Measurements from ENCODE around the gene BOD1. TPM values are rescaled to one million over a fixed set of nuclear protein-coding genes. Genes with fewer than 3 reads are reported as not detected.

Gene BOD1
- total and polyA plus RNA-seq, 10 of the 15 experiments (the other 5 are each of a cell fraction or from before 2014, with no cell fraction given), result 14.1 to 35.8 (median 29.6) TPM

DNA sequence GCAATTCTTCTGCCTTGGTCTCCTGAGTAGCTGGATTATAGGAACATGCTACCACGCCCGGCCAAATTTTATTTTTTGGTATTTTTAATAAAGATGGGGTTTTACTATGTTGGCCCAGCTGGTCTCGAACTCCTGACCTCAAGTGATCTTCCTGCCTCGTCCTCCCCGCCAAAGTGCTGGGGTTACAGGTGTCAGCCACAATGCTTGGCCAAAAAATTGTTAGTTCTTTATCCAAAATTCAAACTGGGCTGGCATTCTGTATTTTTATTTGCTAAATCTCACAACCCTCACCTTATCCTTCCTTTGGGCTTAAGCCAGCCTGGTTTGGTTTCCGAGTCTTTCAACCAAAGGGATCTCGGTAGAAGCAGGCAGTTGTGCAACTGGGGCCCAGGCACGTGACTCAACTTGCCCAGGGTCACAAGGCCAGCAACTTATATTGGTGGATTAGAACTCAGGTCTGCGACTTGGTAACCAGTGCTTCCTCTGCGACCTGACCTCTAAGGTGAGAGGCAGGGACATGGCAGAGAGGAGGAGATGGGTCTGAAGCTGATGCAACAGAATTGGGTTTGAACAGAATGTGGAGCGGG, 26.5 kb upstream of the BOD1 start:
- no peak overlapping the region for H3K9ac ChIP-seq (ENCODE audit: control insufficient read depth, insufficient read depth, low read length)
- FAIRE-seq (no peak), ATAC-seq (no peak), DNase-seq (ENCODE audit: low read depth, low spot score) (no peak)
- no peaks in the 10 kb centered on the region for H3K27me3 ChIP-seq (replicated peaks in 1 of 2; ENCODE audit: control insufficient read depth in 2 of 2, insufficient read depth in 2 of 2, low read length in 1 of 2)
- peaks cover 12% of the 10 kb centered on the region for H3K4me1 ChIP-seq (ENCODE audit: control insufficient read depth, insufficient read depth, low read length)
- ChIA-PET SMC1A (ENCODE audit: uncharacterized antibody, unreplicated experiment) (interaction anchor here (1.0 to 1.6 kb wide), 3 partner anchors 10 to 290 kb away, joined by 3 to 4 read pairs (median 3); no protein-coding TSS in a partner anchor), CTCF (interaction anchor here (0.7 to 1.8 kb wide), 7 partner anchors 13 to 681 kb away, joined by 3 to 7 read pairs (median 3); partner anchors contain the start of gene BOD1), POLR2A (no interaction called here), RAD21 (ENCODE audit: unreplicated experiment) (interaction anchor here (1.1 to 1.4 kb wide), 2 partner anchors 10 to 144 kb away, joined by 3 to 5 read pairs; no protein-coding TSS in a partner anchor)
- BruUV-seq (replicated peaks), result no TSS peak
- H3K4me2 ChIP-seq (ENCODE audit: control insufficient read depth, insufficient read depth), result no peak overlapping the region
- no peaks in the 10 kb centered on the region for H3K9me3 ChIP-seq (replicated peaks; ENCODE audit: control insufficient read depth, insufficient read depth, low read length)
- intact Hi-C loops (cut with micrococcal nuclease; ENCODE audit: unreplicated experiment), result no loop called here
- 79% methylated on average over 11 of the region's 11 CpGs for WGBS (ENCODE audit: insufficient coverage, insufficient replicate concordance, low lambda C conversion rate, missing lambda C conversion rate)
- in situ Hi-C loops (cut with MboI), result no loop called here
- no peaks in the 10 kb centered on the region for H3K79me2 ChIP-seq (ENCODE audit: control insufficient read depth, insufficient read depth, low read length)
- no peaks in the 10 kb centered on the region for H3K36me3 ChIP-seq (ENCODE audit: control insufficient read depth in 2 of 2, insufficient read depth in 2 of 2, low read length in 1 of 2)
- H3K4me3 ChIP-seq, result no peak overlapping the region
- no peak overlapping the region for H2AFZ ChIP-seq (ENCODE audit: control insufficient read depth, low read depth, low read length)
- no peak overlapping the region for H3K27ac ChIP-seq (ENCODE audit: control insufficient read depth, insufficient read depth)
- TF ChIP-seq, protein P1, sequence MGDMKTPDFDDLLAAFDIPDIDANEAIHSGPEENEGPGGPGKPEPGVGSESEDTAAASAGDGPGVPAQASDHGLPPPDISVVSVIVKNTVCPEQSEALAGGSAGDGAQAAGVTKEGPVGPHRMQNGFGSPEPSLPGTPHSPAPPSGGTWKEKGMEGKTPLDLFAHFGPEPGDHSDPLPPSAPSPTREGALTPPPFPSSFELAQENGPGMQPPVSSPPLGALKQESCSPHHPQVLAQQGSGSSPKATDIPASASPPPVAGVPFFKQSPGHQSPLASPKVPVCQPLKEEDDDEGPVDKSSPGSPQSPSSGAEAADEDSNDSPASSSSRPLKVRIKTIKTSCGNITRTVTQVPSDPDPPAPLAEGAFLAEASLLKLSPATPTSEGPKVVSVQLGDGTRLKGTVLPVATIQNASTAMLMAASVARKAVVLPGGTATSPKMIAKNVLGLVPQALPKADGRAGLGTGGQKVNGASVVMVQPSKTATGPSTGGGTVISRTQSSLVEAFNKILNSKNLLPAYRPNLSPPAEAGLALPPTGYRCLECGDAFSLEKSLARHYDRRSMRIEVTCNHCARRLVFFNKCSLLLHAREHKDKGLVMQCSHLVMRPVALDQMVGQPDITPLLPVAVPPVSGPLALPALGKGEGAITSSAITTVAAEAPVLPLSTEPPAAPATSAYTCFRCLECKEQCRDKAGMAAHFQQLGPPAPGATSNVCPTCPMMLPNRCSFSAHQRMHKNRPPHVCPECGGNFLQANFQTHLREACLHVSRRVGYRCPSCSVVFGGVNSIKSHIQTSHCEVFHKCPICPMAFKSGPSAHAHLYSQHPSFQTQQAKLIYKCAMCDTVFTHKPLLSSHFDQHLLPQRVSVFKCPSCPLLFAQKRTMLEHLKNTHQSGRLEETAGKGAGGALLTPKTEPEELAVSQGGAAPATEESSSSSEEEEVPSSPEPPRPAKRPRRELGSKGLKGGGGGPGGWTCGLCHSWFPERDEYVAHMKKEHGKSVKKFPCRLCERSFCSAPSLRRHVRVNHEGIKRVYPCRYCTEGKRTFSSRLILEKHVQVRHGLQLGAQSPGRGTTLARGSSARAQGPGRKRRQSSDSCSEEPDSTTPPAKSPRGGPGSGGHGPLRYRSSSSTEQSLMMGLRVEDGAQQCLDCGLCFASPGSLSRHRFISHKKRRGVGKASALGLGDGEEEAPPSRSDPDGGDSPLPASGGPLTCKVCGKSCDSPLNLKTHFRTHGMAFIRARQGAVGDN (IDR thresholded peaks at IDR 0.05), result no peak
- TF ChIP-seq BMI1 (IDR thresholded peaks at IDR 0.05; ENCODE audit: borderline replicate concordance) (no peak), RCOR1 (conservative IDR thresholded peaks at IDR 0.05; ENCODE audit: low read depth, low read length) (no peak), NFYB (IDR thresholded peaks at IDR 0.05; ENCODE audit: insufficient read depth, low read depth, low read length) (no peak), SMAD5 (IDR thresholded peaks at IDR 0.05; ENCODE audit: low read depth) (no peak), RAD21 (IDR thresholded peaks at IDR 0.05; ENCODE audit: insufficient read depth, low read depth, low read length) (no peak), TAF1 (IDR thresholded peaks at IDR 0.05; ENCODE audit: borderline replicate concordance, low read depth, low read length) (no peak), LARP7 (IDR thresholded peaks at IDR 0.05) (no peak), NR2F1 (conservative IDR thresholded peaks at IDR 0.05) (no peak), BRCA1 (IDR thresholded peaks at IDR 0.05; ENCODE audit: low read depth, low read length) (no peak)
- TF ChIP-seq, protein P2, sequence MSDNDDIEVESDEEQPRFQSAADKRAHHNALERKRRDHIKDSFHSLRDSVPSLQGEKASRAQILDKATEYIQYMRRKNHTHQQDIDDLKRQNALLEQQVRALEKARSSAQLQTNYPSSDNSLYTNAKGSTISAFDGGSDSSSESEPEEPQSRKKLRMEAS (IDR thresholded peaks at IDR 0.05; ENCODE audit: low read depth, low read length), result no peak
- TF ChIP-seq, protein P3, sequence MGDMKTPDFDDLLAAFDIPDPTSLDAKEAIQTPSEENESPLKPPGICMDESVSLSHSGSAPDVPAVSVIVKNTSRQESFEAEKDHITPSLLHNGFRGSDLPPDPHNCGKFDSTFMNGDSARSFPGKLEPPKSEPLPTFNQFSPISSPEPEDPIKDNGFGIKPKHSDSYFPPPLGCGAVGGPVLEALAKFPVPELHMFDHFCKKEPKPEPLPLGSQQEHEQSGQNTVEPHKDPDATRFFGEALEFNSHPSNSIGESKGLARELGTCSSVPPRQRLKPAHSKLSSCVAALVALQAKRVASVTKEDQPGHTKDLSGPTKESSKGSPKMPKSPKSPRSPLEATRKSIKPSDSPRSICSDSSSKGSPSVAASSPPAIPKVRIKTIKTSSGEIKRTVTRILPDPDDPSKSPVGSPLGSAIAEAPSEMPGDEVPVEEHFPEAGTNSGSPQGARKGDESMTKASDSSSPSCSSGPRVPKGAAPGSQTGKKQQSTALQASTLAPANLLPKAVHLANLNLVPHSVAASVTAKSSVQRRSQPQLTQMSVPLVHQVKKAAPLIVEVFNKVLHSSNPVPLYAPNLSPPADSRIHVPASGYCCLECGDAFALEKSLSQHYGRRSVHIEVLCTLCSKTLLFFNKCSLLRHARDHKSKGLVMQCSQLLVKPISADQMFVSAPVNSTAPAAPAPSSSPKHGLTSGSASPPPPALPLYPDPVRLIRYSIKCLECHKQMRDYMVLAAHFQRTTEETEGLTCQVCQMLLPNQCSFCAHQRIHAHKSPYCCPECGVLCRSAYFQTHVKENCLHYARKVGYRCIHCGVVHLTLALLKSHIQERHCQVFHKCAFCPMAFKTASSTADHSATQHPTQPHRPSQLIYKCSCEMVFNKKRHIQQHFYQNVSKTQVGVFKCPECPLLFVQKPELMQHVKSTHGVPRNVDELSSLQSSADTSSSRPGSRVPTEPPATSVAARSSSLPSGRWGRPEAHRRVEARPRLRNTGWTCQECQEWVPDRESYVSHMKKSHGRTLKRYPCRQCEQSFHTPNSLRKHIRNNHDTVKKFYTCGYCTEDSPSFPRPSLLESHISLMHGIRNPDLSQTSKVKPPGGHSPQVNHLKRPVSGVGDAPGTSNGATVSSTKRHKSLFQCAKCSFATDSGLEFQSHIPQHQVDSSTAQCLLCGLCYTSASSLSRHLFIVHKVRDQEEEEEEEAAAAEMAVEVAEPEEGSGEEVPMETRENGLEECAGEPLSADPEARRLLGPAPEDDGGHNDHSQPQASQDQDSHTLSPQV (IDR thresholded peaks at IDR 0.05), result no peak
- TF ChIP-seq, protein P4, sequence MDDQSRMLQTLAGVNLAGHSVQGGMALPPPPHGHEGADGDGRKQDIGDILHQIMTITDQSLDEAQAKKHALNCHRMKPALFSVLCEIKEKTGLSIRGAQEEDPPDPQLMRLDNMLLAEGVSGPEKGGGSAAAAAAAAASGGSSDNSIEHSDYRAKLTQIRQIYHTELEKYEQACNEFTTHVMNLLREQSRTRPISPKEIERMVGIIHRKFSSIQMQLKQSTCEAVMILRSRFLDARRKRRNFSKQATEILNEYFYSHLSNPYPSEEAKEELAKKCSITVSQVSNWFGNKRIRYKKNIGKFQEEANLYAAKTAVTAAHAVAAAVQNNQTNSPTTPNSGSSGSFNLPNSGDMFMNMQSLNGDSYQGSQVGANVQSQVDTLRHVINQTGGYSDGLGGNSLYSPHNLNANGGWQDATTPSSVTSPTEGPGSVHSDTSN (IDR thresholded peaks at IDR 0.05; ENCODE audit: insufficient replicate concordance, low read depth, low read length), result no peak
- no peaks in the 10 kb centered on the region for H4K20me1 ChIP-seq (ENCODE audit: control insufficient read depth, insufficient read depth)

Measured in GM12878 (cell line).